Measurements from ENCODE around the gene KRT3. TPM values are rescaled to one million over a fixed set of nuclear protein-coding genes. Genes with fewer than 3 reads are reported as not detected.

The KRT3 gene
- total RNA-seq, 1 experiment from 2014 or later, result not detected

- intact Hi-C loops (cut with micrococcal nuclease), result no loop called here
- DNase-seq (ENCODE audit: unreplicated experiment), result no peak
- ChIA-PET POLR2A (interaction anchor here (1.5 kb wide), 1 partner anchor 13 kb away, joined by 3 read pairs; no protein-coding TSS in a partner anchor), CTCF (interaction anchor here (0.6 to 1.1 kb wide), 2 partner anchors 128 to 542 kb away, joined by 3 to 4 read pairs; no protein-coding TSS in a partner anchor)
- no peaks in the 10 kb centered on the region for H3K4me1 Mint-ChIP-seq (ENCODE audit: insufficient read depth, unreplicated experiment)
- peaks cover 43% of the 10 kb centered on the region for H3K27me3 Mint-ChIP-seq (ENCODE audit: insufficient read depth, unreplicated experiment)
- TF ChIP-seq, protein P1, sequence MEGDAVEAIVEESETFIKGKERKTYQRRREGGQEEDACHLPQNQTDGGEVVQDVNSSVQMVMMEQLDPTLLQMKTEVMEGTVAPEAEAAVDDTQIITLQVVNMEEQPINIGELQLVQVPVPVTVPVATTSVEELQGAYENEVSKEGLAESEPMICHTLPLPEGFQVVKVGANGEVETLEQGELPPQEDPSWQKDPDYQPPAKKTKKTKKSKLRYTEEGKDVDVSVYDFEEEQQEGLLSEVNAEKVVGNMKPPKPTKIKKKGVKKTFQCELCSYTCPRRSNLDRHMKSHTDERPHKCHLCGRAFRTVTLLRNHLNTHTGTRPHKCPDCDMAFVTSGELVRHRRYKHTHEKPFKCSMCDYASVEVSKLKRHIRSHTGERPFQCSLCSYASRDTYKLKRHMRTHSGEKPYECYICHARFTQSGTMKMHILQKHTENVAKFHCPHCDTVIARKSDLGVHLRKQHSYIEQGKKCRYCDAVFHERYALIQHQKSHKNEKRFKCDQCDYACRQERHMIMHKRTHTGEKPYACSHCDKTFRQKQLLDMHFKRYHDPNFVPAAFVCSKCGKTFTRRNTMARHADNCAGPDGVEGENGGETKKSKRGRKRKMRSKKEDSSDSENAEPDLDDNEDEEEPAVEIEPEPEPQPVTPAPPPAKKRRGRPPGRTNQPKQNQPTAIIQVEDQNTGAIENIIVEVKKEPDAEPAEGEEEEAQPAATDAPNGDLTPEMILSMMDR (IDR thresholded peaks at IDR 0.05; ENCODE audit: unreplicated experiment), result no peak
- no peak overlapping the region for H3K4me3 Mint-ChIP-seq (ENCODE audit: unreplicated experiment)
- H3K27ac Mint-ChIP-seq (ENCODE audit: low read depth, unreplicated experiment), result no peak overlapping the region
- H3K36me3 Mint-ChIP-seq (ENCODE audit: insufficient read depth, unreplicated experiment), result no peaks in the 10 kb centered on the region
- H3K9me3 Mint-ChIP-seq (ENCODE audit: unreplicated experiment), result no peaks in the 10 kb centered on the region
- BruUV-seq (replicated peaks), result no TSS peak
These were observed 24.6 kb upstream of the KRT3 start for GRCh38 chr12:52820521-52820920.

DNA sequence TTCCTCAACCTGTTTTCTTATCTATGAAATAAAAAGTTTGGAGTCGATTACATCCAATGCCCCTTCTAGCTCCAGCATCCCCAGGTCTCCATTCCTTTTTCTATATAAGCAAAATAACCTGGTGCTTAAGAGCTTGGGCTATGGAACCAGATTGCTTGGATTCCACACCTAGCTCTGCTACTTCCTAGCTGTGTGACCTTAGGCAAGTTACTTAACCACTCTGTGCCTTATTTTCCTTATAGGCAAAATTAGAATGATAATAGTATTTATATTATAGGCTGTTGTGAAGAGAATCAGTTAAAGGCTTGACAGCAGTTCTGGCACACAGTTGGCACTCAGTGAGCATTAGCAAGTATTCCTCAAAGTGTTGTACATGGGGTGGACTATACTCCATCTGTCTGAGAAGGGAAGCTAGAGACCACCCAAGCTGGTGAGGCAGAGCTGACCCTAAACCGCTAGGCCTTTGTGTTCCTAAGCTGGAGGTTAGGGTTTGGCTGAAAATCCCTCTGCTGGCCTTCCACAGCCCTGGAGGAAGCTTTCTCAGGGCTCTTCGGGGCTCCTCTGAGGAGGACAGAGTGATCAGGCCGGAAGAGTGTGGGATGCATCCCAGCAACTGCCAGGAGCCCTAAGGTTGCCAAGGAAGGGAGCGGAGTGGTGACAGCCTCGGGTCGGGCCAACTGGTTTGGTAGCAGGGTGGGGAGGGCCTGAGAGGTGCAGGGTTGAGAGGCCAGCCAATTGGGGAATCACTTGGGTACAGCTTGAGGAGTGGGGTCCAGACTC lies 24.0 kb upstream of the KRT3 start:
- DNase-seq (ENCODE audit: unreplicated experiment), result no peak
- TF ChIP-seq, protein P1 (IDR thresholded peaks at IDR 0.05; ENCODE audit: unreplicated experiment), result no peak
- H3K9me3 Mint-ChIP-seq (ENCODE audit: unreplicated experiment), result no peaks in the 10 kb centered on the region
- no peaks in the 10 kb centered on the region for H3K36me3 Mint-ChIP-seq (ENCODE audit: insufficient read depth, unreplicated experiment)
- intact Hi-C loops (cut with micrococcal nuclease), result no loop called here
- H3K4me3 Mint-ChIP-seq (ENCODE audit: unreplicated experiment), result no peak overlapping the region
- H3K27ac Mint-ChIP-seq (ENCODE audit: low read depth, unreplicated experiment), result no peak overlapping the region
- H3K27me3 Mint-ChIP-seq (ENCODE audit: insufficient read depth, unreplicated experiment), result peaks cover 43% of the 10 kb centered on the region
- no TSS peak for BruUV-seq (replicated peaks)
- POLR2A ChIA-PET, result interaction anchor here (0.7 to 1.5 kb wide), 2 partner anchors 12 to 78 kb away, joined by 3 read pairs; no protein-coding TSS in a partner anchor
- H3K4me1 Mint-ChIP-seq (ENCODE audit: insufficient read depth, unreplicated experiment), result no peaks in the 10 kb centered on the region
- CTCF ChIA-PET, result interaction anchor here (0.7 kb wide), 1 partner anchor 272 kb away, joined by 3 read pairs; no protein-coding TSS in a partner anchor

DNA sequence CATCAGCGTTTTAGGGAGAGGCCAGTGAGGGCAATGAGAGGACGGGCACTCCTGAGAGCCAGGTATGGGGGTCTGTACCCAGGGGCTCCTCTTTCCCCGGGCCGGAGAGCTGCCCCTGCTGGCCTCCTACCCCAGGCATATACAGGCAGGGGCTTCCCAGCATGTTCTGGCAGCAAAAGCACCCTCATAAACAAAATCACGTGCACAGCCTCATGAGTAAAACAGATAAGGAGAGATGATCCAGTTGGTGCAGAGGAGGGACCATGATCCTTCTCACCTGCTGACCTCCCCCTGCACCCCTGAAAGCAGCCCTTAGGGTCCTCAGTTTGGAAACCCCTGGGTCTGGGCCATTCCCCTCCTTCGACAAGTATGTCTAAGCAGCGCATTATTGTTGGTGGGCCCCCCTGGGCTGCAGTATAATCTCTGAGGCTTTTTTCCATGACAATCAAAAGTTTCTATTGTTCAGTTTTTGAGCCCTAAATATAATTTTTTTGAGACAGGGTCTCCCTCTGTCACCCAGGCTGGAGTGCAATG lies 23.0 kb upstream of the KRT3 start:
- CTCF ChIA-PET, result interaction anchor here (0.7 kb wide), 1 partner anchor 271 kb away, joined by 3 read pairs; no protein-coding TSS in a partner anchor

GRCh38 chr12:52818388-52818787 lies 22.5 kb upstream of the KRT3 start:
- Mint-ChIP-seq H3K27ac (ENCODE audit: low read depth, unreplicated experiment) (no peak overlapping the region), H3K27me3 (ENCODE audit: insufficient read depth, unreplicated experiment) (peaks cover 43% of the 10 kb centered on the region), H3K9me3 (ENCODE audit: unreplicated experiment) (no peaks in the 10 kb centered on the region), H3K4me3 (ENCODE audit: unreplicated experiment) (no peak overlapping the region), H3K4me1 (ENCODE audit: insufficient read depth, unreplicated experiment) (peaks cover 6% of the 10 kb centered on the region), H3K36me3 (ENCODE audit: insufficient read depth, unreplicated experiment) (no peaks in the 10 kb centered on the region)
- DNase-seq (ENCODE audit: unreplicated experiment), result no peak
- BruUV-seq (replicated peaks), result no TSS peak
- CTCF ChIA-PET, result no interaction called here
- TF ChIP-seq, protein P1 (IDR thresholded peaks at IDR 0.05; ENCODE audit: unreplicated experiment), result no peak
- POLR2A ChIA-PET, result interaction anchor here (1.2 kb wide), 1 partner anchor 11 kb away, joined by 3 read pairs; no protein-coding TSS in a partner anchor
- intact Hi-C loops (cut with micrococcal nuclease), result no loop called here

More for the DNA sequence above, 23.0 kb upstream of the KRT3 start:
- peaks cover 6% of the 10 kb centered on the region for H3K4me1 Mint-ChIP-seq (ENCODE audit: insufficient read depth, unreplicated experiment)
- no peak for DNase-seq (ENCODE audit: unreplicated experiment)
- POLR2A ChIA-PET, result interaction anchor here (1.2 kb wide), 1 partner anchor 10 kb away, joined by 3 read pairs; no protein-coding TSS in a partner anchor
- peaks cover 43% of the 10 kb centered on the region for H3K27me3 Mint-ChIP-seq (ENCODE audit: insufficient read depth, unreplicated experiment)
- BruUV-seq (replicated peaks), result no TSS peak
- no peak overlapping the region for H3K27ac Mint-ChIP-seq (ENCODE audit: low read depth, unreplicated experiment)
- TF ChIP-seq, protein P1 (IDR thresholded peaks at IDR 0.05; ENCODE audit: unreplicated experiment), result no peak
- intact Hi-C loops (cut with micrococcal nuclease), result no loop called here
- H3K4me3 Mint-ChIP-seq (ENCODE audit: unreplicated experiment), result no peak overlapping the region
- H3K36me3 Mint-ChIP-seq (ENCODE audit: insufficient read depth, unreplicated experiment), result no peaks in the 10 kb centered on the region
- H3K9me3 Mint-ChIP-seq (ENCODE audit: unreplicated experiment), result no peaks in the 10 kb centered on the region

All from MCF 10A (cell line).